ENCODE measurements around the gene PADI1. TPM values are rescaled to one million over a fixed set of nuclear protein-coding genes. Genes with fewer than 3 reads are reported as not detected.

PADI1 gene
- total and polyA plus RNA-seq, 7 donors = not detected

DNA sequence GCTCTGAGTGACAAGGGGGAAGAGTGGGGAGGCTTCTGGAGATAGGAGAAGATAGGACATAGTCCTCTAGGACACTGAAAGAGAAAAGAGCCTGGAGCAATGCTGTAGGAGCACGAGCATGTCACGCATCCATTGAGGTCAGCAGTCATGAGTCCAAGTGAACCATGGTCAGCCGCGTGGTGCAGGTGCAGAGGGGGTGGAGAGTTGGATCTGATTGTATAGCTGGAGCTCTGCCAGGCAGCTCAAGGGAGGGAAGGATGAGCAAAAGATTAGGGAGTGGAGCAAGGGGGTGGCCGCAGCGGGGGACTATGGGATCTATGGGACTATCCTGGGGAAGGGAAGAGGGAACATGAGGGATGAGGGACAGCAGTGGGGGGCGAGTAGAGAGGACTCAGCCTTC lies 14.0 kb downstream of the PADI1 start:
- Histone ChIP-seq H3K9me3 (no peaks in the 10 kb centered on the region), H3K36me3 (ENCODE audit: insufficient read depth in 1 of 2, low read depth in 1 of 2) (no peaks in the 10 kb centered on the region), H3K4me3 (no peak overlapping the region), H3K4me1 (no peaks in the 10 kb centered on the region), H3K27ac (no peak overlapping the region), H3K27me3 (ENCODE audit: insufficient read depth in 3 of 3, low read length in 2 of 3) (peaks cover 0 to 42% (median 6%) of the 10 kb centered on the region in 3 donors)
- WGBS, 3 donors = 38 to 54% (median 44%) methylated on average over 7 of the region's 7 CpGs
- no peak for ATAC-seq
- TF ChIP-seq, protein P1, sequence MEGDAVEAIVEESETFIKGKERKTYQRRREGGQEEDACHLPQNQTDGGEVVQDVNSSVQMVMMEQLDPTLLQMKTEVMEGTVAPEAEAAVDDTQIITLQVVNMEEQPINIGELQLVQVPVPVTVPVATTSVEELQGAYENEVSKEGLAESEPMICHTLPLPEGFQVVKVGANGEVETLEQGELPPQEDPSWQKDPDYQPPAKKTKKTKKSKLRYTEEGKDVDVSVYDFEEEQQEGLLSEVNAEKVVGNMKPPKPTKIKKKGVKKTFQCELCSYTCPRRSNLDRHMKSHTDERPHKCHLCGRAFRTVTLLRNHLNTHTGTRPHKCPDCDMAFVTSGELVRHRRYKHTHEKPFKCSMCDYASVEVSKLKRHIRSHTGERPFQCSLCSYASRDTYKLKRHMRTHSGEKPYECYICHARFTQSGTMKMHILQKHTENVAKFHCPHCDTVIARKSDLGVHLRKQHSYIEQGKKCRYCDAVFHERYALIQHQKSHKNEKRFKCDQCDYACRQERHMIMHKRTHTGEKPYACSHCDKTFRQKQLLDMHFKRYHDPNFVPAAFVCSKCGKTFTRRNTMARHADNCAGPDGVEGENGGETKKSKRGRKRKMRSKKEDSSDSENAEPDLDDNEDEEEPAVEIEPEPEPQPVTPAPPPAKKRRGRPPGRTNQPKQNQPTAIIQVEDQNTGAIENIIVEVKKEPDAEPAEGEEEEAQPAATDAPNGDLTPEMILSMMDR (IDR thresholded peaks at IDR 0.05) = no peak
- intact Hi-C loops (cut with DNase I) = no loop called here
- DNase-seq = no peak

DNA sequence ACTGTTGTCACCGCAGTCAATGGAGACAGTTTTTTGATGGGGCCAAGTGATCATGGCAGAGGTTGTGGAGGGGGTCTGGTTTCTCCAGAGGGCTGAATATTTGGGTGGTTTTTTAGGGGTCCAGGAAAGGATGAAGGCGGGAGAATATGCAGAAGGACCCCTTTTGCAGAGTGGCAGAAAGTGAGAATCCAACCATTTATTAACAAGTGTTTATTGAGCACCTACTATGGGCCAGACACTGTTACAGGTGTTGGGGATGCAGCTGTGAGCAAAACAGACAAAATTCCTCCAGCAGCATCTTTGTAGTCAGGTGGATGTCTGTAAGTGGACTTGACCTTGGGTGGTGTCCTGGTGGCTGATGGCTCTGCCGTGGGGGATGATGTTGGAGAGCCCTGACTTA lies 15.4 kb downstream of the PADI1 start:
- no peaks in the 10 kb centered on the region for H3K9me3 ChIP-seq
- H3K36me3 ChIP-seq (ENCODE audit: insufficient read depth in 1 of 2, low read depth in 1 of 2) = no peaks in the 10 kb centered on the region
- peaks cover 0 to 31% (median 3%) of the 10 kb centered on the region in 3 donors for H3K27me3 ChIP-seq (ENCODE audit: insufficient read depth in 3 of 3, low read length in 2 of 3)
- no peak overlapping the region for H3K27ac ChIP-seq
- H3K4me1 ChIP-seq = no peaks in the 10 kb centered on the region
- TF ChIP-seq, protein P1 (IDR thresholded peaks at IDR 0.05) = no peak
- intact Hi-C loops (cut with DNase I) = no loop called here
- DNase-seq (no peak), ATAC-seq (no peak)
- WGBS, 3 donors = 74 to 86% (median 75%) methylated on average over 3 of the region's 3 CpGs
- H3K4me3 ChIP-seq = no peak overlapping the region

DNA sequence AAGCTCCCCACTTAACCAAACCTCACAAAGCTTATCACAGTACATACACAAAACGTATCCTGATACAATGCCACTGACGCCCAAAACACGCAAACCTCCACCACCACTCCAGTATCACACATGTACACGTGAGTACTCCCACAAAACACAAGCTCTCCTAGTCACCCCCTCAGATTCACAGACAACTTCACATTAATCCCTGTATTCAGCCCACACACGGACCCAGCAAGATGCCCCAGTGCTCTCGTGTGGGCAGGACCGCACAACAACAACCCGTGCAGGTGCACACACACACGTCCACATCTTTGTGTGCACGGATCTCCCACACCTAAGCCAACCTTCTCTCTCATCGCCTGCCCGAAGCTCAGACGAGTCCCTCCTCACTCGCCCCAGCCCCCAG lies 17.6 kb downstream of the PADI1 start:
- DNase-seq = no peak
- Histone ChIP-seq H3K4me1 (no peaks in the 10 kb centered on the region), H3K27me3 (ENCODE audit: insufficient read depth in 3 of 3, low read length in 2 of 3) (peaks cover 0 to 17% (median 3%) of the 10 kb centered on the region in 3 donors), H3K9me3 (no peaks in the 10 kb centered on the region), H3K36me3 (ENCODE audit: insufficient read depth in 1 of 2, low read depth in 1 of 2) (no peaks in the 10 kb centered on the region), H3K4me3 (no peak overlapping the region), H3K27ac (no peak overlapping the region)
- 76 to 82% (median 81%) methylated on average over 14 of the region's 14 CpGs for WGBS, 3 donors
- ATAC-seq = no peak
- TF ChIP-seq, protein P1 (IDR thresholded peaks at IDR 0.05) = no peak
- intact Hi-C loops (cut with DNase I) = no loop called here

DNA sequence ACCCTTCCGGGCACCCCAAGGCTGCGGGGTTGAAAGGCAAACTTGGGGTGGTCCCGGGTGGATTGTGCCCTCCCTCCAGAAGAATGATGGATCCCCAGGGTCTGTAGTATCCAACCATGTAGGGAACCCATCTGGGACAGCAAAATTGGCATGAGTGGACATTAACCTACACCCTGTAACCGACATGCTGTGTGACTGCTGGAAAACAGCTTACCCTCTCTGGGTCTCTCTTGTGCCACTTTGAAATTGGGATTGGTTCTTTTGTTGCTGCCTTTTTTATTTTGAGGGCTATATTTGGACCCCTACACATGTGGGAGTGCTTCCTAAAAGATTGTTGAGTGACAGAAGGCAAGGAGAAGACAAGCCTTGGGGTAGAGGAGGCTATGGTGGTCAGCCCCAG lies 19.5 kb downstream of the PADI1 start:
- intact Hi-C loops (cut with DNase I) = no loop called here
- Histone ChIP-seq H3K27me3 (ENCODE audit: insufficient read depth in 3 of 3, low read length in 2 of 3) (peaks cover 0 to 10% (median 0%) of the 10 kb centered on the region in 3 donors), H3K4me3 (no peak overlapping the region), H3K9me3 (no peaks in the 10 kb centered on the region), H3K27ac (no peak overlapping the region), H3K36me3 (ENCODE audit: insufficient read depth in 1 of 2, low read depth in 1 of 2) (no peaks in the 10 kb centered on the region), H3K4me1 (no peaks in the 10 kb centered on the region)
- ATAC-seq = no peak
- TF ChIP-seq, protein P1 (IDR thresholded peaks at IDR 0.05) = no peak
- DNase-seq = no peak
- 84 to 89% (median 89%) methylated on average over 4 of the region's 4 CpGs for WGBS, 3 donors

DNA sequence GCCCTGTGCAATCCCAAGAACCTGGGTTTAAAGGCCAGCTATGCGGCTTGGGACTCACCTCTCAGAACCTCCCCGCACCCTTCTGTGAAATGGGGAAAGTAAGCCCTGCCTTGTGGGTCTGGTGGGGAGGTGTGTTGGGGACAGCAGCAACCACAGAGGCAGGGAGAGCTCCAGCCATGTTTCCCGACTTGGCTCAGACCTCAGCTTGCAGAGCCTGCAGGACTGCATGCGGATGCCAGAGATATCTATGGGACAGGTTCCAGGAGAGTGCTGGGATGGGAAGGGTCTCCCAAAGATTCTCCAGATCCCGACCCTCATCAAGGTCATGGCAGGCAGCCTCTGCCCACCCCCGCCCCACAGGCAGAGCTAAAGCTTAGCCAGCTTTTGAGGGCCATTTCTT lies 20.2 kb downstream of the PADI1 start:
- Histone ChIP-seq H3K27me3 (ENCODE audit: insufficient read depth in 3 of 3, low read length in 2 of 3) (peaks cover 0 to 7% (median 0%) of the 10 kb centered on the region in 3 donors), H3K36me3 (ENCODE audit: insufficient read depth in 1 of 2, low read depth in 1 of 2) (no peaks in the 10 kb centered on the region), H3K4me3 (no peak overlapping the region), H3K27ac (no peak overlapping the region), H3K4me1 (no peaks in the 10 kb centered on the region), H3K9me3 (no peaks in the 10 kb centered on the region)
- TF ChIP-seq, protein P1 (IDR thresholded peaks at IDR 0.05) = no peak
- intact Hi-C loops (cut with DNase I) = no loop called here
- DNase-seq = no peak
- ATAC-seq = no peak
- WGBS, 3 donors = 70 to 77% (median 76%) methylated on average over 6 of the region's 6 CpGs
